ENCODE measurements around the gene LSG1.

LSG1 gene

GRCh38 chr3:194686816-194687637, 15.0 kb upstream of the LSG1 start:
- peak; percentile 25 for DNase-seq

- DNase-seq, result no peak
Measured at GRCh38 chr3:194686414-194686815, 14.4 kb upstream of the LSG1 start.

- DNase-seq, result peak; percentile 88
Measured at GRCh38 chr3:194685718-194686413, 13.9 kb upstream of the LSG1 start, which contains the start of gene FAM43A. Gene FAM43A, plus strand, starts transcription at chr3:194685883. Its CDS starts 944 bp downstream, at chr3:194686827.

GRCh38 chr3:194685065-194685717, 13.2 kb upstream of the LSG1 start:
- DNase-seq, result peak; percentile 84

GRCh38 chr3:194683380-194683779, 11.4 kb upstream of the LSG1 start:
- DNase-seq, result no peak

GRCh38 chr3:194682694-194683310, 10.8 kb upstream of the LSG1 start:
- DNase-seq, result peak; percentile 84

GRCh38 chr3:194682189-194682693, 10.2 kb upstream of the LSG1 start:
- no peak for DNase-seq

- no peak for DNase-seq
Measured at GRCh38 chr3:194680888-194681615, 9.1 kb upstream of the LSG1 start.

- DNase-seq, result no peak
Measured at GRCh38 chr3:194676471-194676870, 4.5 kb upstream of the LSG1 start.

GRCh38 chr3:194675680-194676079, 3.7 kb upstream of the LSG1 start:
- DNase-seq, result peak; percentile 51

- DNase-seq, result peak; percentile 65
Measured at GRCh38 chr3:194675081-194675640, 3.2 kb upstream of the LSG1 start.

- no peak for DNase-seq
Measured at GRCh38 chr3:194673761-194674160, 1.8 kb upstream of the LSG1 start.

GRCh38 chr3:194672876-194673275, 885 bp upstream of the LSG1 start:
- no peak for DNase-seq

- DNase-seq, result peak; percentile 51
Measured at GRCh38 chr3:194671511-194671899, 486 bp downstream of the LSG1 start.

- no peak for DNase-seq
Measured at GRCh38 chr3:194667363-194667762, 4.6 kb downstream of the LSG1 start.

- no peak for DNase-seq
Measured at GRCh38 chr3:194664857-194665256, 7.1 kb downstream of the LSG1 start.

GRCh38 chr3:194661946-194662345, 10.0 kb downstream of the LSG1 start:
- DNase-seq, result no peak

GRCh38 chr3:194661374-194661773, 10.6 kb downstream of the LSG1 start:
- no peak for DNase-seq

- no peak for DNase-seq
Measured at GRCh38 chr3:194659778-194660177, 12.2 kb downstream of the LSG1 start.

- no peak for DNase-seq
Measured at GRCh38 chr3:194658477-194659242, 13.3 kb downstream of the LSG1 start.

GRCh38 chr3:194657439-194657838, 14.6 kb downstream of the LSG1 start:
- DNase-seq, result no peak

Data from activated CD4-positive, alpha-beta T cell treated with anti-CD3 and anti-CD28 coated beads, Interleukin-2, amount 50 U/mL, for 16 hours (primary cell).